Spleen (tissue), 11 donors: ENCODE results near the gene ATP2B1. TPM values are rescaled to one million over a fixed set of nuclear protein-coding genes. Genes with fewer than 3 reads are reported as not detected.

Experiments
- DNase-seq: peaks from one replicate; pipeline ENCODE4 v3.0.0-alpha.2; 2020
- H3K27ac ChIP-seq, 8 donors: fragments of 200-600 bp; sonication (generic) in 7 of 8; 1 replicate in 4 of 8; 2 replicates in 4 of 8; pipeline versions ENCODE4 v1.5.0 to v1.8.0; 2016 to 2021; ENCODE audit warnings: inconsistent platforms in 4 of 8, mild to moderate bottlenecking in 4 of 8, moderate library complexity in 1 of 8
- H3K27me3 ChIP-seq, 7 donors: fragments of 200-600 bp; sonication (generic) in 6 of 7; replicated peaks in 1 of 7; 1 replicate in 4 of 7; 2 replicates in 3 of 7; pipeline versions ENCODE4 v1.5.0 to v1.8.0; 2016 to 2021; ENCODE audit warnings: inconsistent platforms in 3 of 7, mild to moderate bottlenecking in 1 of 7
- H3K36me3 ChIP-seq, 6 donors: fragments of 200-600 bp; sonication (generic) in 5 of 6; 1 replicate in 4 of 6; 2 replicates in 2 of 6; pipeline versions ENCODE4 v1.5.0 to v1.8.0; 2016 to 2021; ENCODE audit warnings: inconsistent platforms in 2 of 6
- H3K4me1 ChIP-seq, 6 donors: fragments of 200-600 bp; sonication (generic) in 5 of 6; 1 replicate in 3 of 6; 2 replicates in 3 of 6; pipeline versions ENCODE4 v1.5.0 to v1.8.0; 2016 to 2021; ENCODE audit warnings: inconsistent platforms in 3 of 6
- H3K4me3 ChIP-seq, 8 donors: fragments of 200-600 bp; sonication (generic) in 7 of 8; 1 replicate in 4 of 8; 2 replicates in 4 of 8; pipeline versions ENCODE4 v1.5.0 to v1.8.0; 2016 to 2021; ENCODE audit warnings: inconsistent platforms in 4 of 8, mild to moderate bottlenecking in 4 of 8, moderate library complexity in 2 of 8
- H3K9me3 ChIP-seq, 8 donors: fragments of 200-600 bp; sonication (generic) in 7 of 8; 1 replicate in 4 of 8; 2 replicates in 4 of 8; pipeline versions ENCODE4 v1.5.0 to v1.8.0; 2016 to 2021; ENCODE audit warnings: inconsistent platforms in 4 of 8
- POLR2A ChIP-seq, 3 donors: fragments of 450-650 bp; IDR thresholded peaks; one replicate each; pipeline ENCODE4 v1.5.1; 2017; ENCODE audit warnings: antibody characterized with exemption in 3 of 3, mild to moderate bottlenecking in 1 of 3
- POLR2AphosphoS5 ChIP-seq, 3 donors: sonication (generic); formaldehyde crosslinking; IDR thresholded peaks; one replicate each; pipeline ENCODE4 v1.5.1; 2017; ENCODE audit warnings: antibody characterized with exemption in 3 of 3
- WGBS, 5 donors: extraction: QIAGEN DNeasy Blood & Tissue Kit in 3 of 5; methylation state at CpG; one replicate each; pipeline versions ENCODE4 v1.1.5 to v1.1.7; 2013 to 2018; 5-methylcytosine and 5-hydroxymethylcytosine counted together
- intact Hi-C: fragments of 100-400 bp; cut with DNase I; formaldehyde crosslinking; loops from one replicate; pipeline ENCODE4 v1.15.0; 2023; ENCODE audit warnings: low total_unique reads
- polyA plus RNA-seq, 3 donors: library from polyadenylated mRNA; stranded (reverse); fragments of 200-250 nt; gene quantifications; one replicate each; pipeline ENCODE4 v1.2.1, GENCODE V29; 2013
- total RNA-seq, 7 donors: library from RNA; depleted of rRNA in 3 of 7; stranded (reverse); fragments of >200 nt in 3 of 7; fragmentation: NEBNext Ultra II Directional in 4 of 7; extraction: Animal tissue kit (Norgen Biotek cat#: 25700) in 4 of 7; gene quantifications; one replicate each; pipeline versions ENCODE4 v1.1.0 to v1.2.1, GENCODE V29; 2016 to 2021
- TF ChIP-seq, protein P1 (sequence below), 11 experiments: fragments of 200-600 bp in 7 of 11; fragments of 450-650 bp in 4 of 11; sonication (generic) in 4 of 11; IDR thresholded peaks in 8 of 11; conservative IDR thresholded peaks in 3 of 11; 1 replicate in 7 of 11; 2 replicates in 4 of 11; pipeline versions ENCODE4 v1.4.0 to v1.8.0; 2016 to 2021; ENCODE audit warnings: antibody characterized with exemption in 11 of 11, inconsistent platforms in 4 of 11, mild to moderate bottlenecking in 1 of 11
- donor health status: healthy with polysubstance abuse.
- donor health status: DM: no; HTN: no; CAD: no; lungs with moderate emphysema.
- donor health status: DM: no; HTN: no; CAD: no.
- donor health status: Bipolar disorder and iron deficiency.
- donor health status: healthy.
- donor health status: DM: no; HTN: no; CAD: no.
- donor health status: DM: yes; HTN: yes; CAD: no.

Gene ATP2B1
- total and polyA plus RNA-seq, 10 donors: 13.2 to 130 (median 75.6) TPM

DNA sequence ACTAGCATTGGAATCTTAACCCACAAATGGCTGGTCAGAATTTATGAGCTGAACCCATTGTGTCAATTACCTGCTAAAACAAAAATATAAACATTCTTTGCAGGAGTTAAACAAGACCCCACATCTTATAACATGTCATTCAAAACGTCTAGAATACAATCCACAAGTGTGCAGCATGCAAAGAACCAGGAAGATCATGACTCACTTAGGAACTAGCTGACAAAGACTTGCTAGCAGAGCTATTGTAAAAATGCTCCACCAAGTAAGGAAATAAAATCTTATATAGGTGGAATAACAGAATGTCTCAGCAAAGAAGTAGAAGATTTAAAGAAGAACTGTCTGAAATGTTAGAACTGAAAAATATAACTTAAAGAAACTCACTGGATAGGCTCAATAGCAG is 156.3 kb downstream of the ATP2B1 start:
- peaks cover 0 to 7% (median 0%) of the 10 kb centered on the region in 8 donors for H3K9me3 ChIP-seq
- WGBS, 5 donors: 27 to 61% (median 52%) methylated on average over 1 of the region's 1 CpG
- DNase-seq: no peak

DNA sequence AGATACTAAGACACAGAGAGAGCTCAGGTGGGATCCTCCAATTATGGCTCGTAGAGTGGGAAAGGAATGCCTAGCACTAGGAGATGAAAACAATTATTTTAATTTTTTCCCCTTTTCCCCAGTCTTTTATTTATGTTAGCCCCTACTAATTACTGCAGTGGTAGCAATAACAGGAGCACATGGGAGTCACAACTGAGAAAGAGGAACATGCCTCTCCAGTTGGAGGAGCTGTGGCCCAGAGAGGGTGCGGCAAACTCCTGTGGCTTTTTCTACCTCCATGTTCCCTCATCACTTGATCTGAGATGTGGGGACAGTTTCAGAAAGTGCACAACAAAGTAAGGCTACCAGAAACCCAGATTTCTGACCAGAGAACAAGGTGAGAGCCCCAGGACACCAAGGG is 156.9 kb downstream of the ATP2B1 start:
- intact Hi-C loops: no loop called here
- WGBS, 5 donors: 90 to 97% (median 93%) methylated on average over 2 of the region's 2 CpGs
- Histone ChIP-seq H3K27ac (no peak overlapping the region), H3K4me1 (no peaks in the 10 kb centered on the region), H3K27me3 (no peaks in the 10 kb centered on the region), H3K4me3 (no peak overlapping the region), H3K36me3 (no peaks in the 10 kb centered on the region), H3K9me3 (peaks cover 0 to 7% (median 0%) of the 10 kb centered on the region in 8 donors)
- TF ChIP-seq, protein P1, sequence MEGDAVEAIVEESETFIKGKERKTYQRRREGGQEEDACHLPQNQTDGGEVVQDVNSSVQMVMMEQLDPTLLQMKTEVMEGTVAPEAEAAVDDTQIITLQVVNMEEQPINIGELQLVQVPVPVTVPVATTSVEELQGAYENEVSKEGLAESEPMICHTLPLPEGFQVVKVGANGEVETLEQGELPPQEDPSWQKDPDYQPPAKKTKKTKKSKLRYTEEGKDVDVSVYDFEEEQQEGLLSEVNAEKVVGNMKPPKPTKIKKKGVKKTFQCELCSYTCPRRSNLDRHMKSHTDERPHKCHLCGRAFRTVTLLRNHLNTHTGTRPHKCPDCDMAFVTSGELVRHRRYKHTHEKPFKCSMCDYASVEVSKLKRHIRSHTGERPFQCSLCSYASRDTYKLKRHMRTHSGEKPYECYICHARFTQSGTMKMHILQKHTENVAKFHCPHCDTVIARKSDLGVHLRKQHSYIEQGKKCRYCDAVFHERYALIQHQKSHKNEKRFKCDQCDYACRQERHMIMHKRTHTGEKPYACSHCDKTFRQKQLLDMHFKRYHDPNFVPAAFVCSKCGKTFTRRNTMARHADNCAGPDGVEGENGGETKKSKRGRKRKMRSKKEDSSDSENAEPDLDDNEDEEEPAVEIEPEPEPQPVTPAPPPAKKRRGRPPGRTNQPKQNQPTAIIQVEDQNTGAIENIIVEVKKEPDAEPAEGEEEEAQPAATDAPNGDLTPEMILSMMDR (IDR thresholded peaks at IDR 0.05 in 8 of 11, conservative IDR thresholded peaks at IDR 0.05 in 3 of 11): no peak
- TF ChIP-seq POLR2A (IDR thresholded peaks at IDR 0.05) (no peak), POLR2AphosphoS5 (IDR thresholded peaks at IDR 0.05) (no peak)
- DNase-seq: no peak

More for the DNA sequence above, 156.3 kb downstream of the ATP2B1 start:
- intact Hi-C loops: no loop called here
- H3K4me3 ChIP-seq: no peak overlapping the region
- no peaks in the 10 kb centered on the region for H3K36me3 ChIP-seq
- H3K27me3 ChIP-seq: no peaks in the 10 kb centered on the region
- no peaks in the 10 kb centered on the region for H3K4me1 ChIP-seq
- H3K27ac ChIP-seq: no peak overlapping the region
- TF ChIP-seq, protein P1 (IDR thresholded peaks at IDR 0.05 in 8 of 11, conservative IDR thresholded peaks at IDR 0.05 in 3 of 11): no peak
- TF ChIP-seq POLR2AphosphoS5 (IDR thresholded peaks at IDR 0.05) (no peak), POLR2A (IDR thresholded peaks at IDR 0.05) (no peak)

DNA sequence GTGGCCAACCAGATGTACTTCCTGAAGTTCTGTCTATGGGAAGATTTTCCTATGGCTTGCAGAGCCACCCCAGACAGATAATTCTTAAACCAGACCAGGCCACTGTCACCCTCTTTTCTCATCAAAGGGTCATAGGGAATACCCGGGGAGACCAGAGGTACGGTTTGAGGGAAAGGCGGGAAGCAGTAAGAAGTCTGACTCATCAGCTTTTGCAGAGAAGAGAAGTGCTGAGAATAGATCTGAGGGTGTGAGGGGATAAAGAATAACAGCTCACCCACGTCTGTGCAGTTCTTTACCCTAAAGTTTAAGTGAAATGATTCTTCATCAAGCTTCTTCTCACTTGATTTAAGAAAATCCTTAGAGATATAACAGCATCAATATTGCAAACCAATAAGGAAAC is 161.5 kb downstream of the ATP2B1 start:
- no peak for DNase-seq
- Histone ChIP-seq H3K9me3 (no peaks in the 10 kb centered on the region), H3K27me3 (no peaks in the 10 kb centered on the region), H3K27ac (no peak overlapping the region), H3K4me1 (peaks cover 0 to 30% (median 13%) of the 10 kb centered on the region in 6 donors), H3K36me3 (no peaks in the 10 kb centered on the region), H3K4me3 (no peak overlapping the region)
- 68 to 80% (median 72%) methylated on average over 4 of the region's 4 CpGs for WGBS, 5 donors
- intact Hi-C loops: loop anchor here (10.0 kb wide), 1 partner anchor 1408 kb away; the partner anchor contains the start of gene CCER1
- no peak for TF ChIP-seq POLR2AphosphoS5 (IDR thresholded peaks at IDR 0.05)
- TF ChIP-seq, protein P1 (IDR thresholded peaks at IDR 0.05 in 8 of 11, conservative IDR thresholded peaks at IDR 0.05 in 3 of 11): no peak
- TF ChIP-seq POLR2A (IDR thresholded peaks at IDR 0.05): no peak

DNA sequence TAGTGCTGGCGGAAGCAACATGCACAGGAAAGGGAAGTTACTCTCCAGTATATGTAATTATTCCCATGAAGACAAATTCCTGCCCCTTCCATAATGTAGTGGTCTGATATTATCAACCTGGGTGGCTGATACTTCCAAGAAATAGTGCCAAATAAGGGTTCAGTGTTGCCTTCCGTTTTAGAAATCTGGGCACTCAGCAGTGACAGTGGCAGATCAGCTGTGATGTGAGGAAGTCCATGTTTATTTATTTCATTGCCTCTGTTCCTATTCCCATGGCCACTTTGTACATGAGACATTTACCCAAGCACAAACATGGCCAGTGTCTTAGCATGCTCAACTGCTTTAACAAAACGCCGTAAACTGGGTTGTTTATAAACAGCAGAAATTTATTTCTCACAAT is 162.5 kb downstream of the ATP2B1 start:
- TF ChIP-seq POLR2A (IDR thresholded peaks at IDR 0.05) (no peak), POLR2AphosphoS5 (IDR thresholded peaks at IDR 0.05) (no peak)
- TF ChIP-seq, protein P1 (IDR thresholded peaks at IDR 0.05 in 8 of 11, conservative IDR thresholded peaks at IDR 0.05 in 3 of 11): no peak
- no peak overlapping the region for H3K4me3 ChIP-seq
- 75 to 87% (median 80%) methylated on average over 4 of the region's 4 CpGs for WGBS, 5 donors
- no peak for DNase-seq
- no peaks in the 10 kb centered on the region for H3K27me3 ChIP-seq
- intact Hi-C loops: loop anchor here (10.0 kb wide), 1 partner anchor 1409 kb away; the partner anchor contains the start of gene CCER1
- no peaks in the 10 kb centered on the region for H3K9me3 ChIP-seq
- H3K36me3 ChIP-seq: no peaks in the 10 kb centered on the region
- H3K4me1 ChIP-seq: peaks cover 0 to 30% (median 13%) of the 10 kb centered on the region in 6 donors
- H3K27ac ChIP-seq: no peak overlapping the region
